GM18951 (cell line): ENCODE data around the gene TMTC3.
"Not testable (repeated sequence)": the region's sequence is repeated elsewhere in the genome, so short reads cannot be mapped to it uniquely, and the experiment has no call there.

Source experiments
- POLR2A ChIP-seq: IDR thresholded peaks from 4 replicates; pipeline ENCODE4 v1.6.1; 2011; ENCODE audit warnings: mild to moderate bottlenecking; ENCODE audit not compliant: insufficient read length, insufficient read depth; ENCODE audit errors: extremely low read depth
- in situ Hi-C: fragments of 300-500 bp; cut with MboI; formaldehyde crosslinking; loops from one replicate; pipeline ENCODE4 v1.12.0; 2022; ENCODE audit warnings: low sequenced_read_pairs, mixed read lengths, inconsistent platforms; ENCODE audit not compliant: unreplicated experiment

TMTC3 gene

DNA sequence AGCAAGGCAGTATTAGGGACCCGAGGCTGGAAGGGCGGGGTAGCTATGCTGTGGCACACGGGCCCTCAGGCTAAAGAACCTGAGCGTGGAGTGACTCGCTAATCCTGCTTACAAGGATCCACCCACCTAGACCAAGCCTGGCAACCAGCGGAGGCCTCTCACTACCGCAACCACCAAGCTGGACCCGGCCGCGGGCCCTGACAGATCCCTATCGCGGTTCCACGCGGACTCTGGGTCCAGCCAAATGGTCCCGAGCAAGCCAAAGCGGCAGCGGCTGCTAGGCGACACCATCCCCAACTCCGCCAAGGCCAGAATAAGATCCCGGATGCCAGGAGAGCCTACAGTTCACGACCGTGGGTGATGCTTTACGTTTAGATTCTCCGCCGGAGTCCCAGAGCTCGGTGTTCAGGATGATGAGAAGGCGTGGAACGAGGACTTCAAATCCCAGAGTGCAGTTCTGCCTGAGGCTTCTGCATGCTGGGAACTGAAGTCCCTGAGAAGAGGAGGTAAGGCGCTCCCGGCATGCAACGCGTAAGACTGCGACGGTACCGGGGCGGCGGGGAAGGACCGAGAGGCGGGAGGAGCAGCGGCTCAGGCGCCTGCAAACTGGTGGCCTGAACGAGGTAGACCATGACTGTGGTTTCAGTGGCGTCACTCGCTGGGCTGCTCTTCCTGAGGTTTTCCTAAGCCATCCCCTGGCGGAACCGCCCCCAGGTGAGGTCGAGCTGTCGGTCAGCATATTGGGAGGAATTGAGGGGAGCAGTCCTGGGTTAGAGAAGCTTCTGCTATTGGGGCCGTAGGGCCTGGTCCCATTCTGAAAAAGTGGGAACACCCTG, at the start of gene TMTC3, which contains the start of gene CEP290:
TSS of gene TMTC3 (plus strand) at position 534 of the 836 bp plus-strand sequence. CDS start 6,009 bp downstream, outside the sequence.
TSS of gene CEP290 (minus strand) at position 315 of the 836 bp plus-strand sequence. CDS start 781 bp downstream, outside the sequence.
- in situ Hi-C loops = no loop called here

DNA sequence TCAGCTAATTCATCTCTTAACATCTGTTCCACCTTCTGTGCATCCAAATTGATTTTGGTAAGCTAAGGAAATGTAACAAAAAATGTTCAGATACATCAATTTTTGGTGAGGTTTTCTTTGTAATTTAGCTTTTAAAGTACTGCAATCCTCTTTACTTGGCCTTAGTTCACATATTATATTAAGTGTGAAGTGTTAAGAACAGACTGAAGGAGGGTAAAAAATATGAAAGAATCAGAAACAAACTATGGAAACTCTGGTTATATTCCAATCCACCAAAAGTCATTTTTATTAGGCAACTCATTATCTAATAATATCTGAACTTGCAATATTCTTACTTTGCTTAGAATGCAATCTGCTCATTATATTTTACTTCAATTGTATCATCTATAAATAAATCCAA, 49.3 kb upstream of the TMTC3 start:
- TF ChIP-seq POLR2A = no peak

More for the DNA sequence above, at the start of gene TMTC3, which contains the start of gene CEP290:
- TF ChIP-seq POLR2A = peak; percentile 70

DNA sequence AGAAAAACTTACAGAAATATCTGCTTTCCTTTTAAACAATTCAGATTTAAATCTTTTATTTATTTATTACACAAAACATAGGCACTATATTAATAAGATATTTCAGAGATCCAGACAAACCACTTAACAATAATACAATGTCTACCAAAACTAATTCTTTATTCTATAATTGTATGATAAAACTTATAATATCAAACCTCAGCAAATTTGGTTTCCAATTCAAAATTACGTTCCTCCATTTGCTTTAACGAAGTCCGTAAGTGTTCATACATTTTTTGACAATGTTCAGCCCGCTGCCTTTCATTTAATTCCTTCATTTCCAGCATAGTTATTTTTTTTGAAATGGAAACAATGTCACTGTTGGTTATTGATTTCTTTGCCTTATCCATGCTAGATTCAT, 48.5 kb upstream of the TMTC3 start:
- no peak for TF ChIP-seq POLR2A
- in situ Hi-C loops = no loop called here

More for the DNA sequence above, 49.3 kb upstream of the TMTC3 start:
- in situ Hi-C loops = no loop called here

DNA sequence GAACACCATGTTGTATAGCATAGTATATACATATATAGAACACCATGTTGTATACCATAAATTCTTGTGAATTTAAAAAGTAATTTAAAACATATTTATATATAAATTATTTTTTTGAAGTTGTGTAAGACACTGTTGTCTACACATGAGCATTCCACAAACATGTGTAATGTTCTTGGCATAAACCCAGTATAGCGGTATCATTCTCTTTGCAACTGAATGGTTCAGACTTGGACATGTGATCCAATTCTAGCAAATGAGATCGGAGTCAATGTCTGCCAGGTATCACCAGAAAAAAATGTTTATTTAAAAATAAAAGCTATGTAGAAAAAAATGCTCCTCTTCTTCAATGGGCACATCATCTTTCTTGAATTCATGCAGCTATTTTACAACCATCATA, 34.1 kb upstream of the TMTC3 start:
- in situ Hi-C loops = loop anchor here (25.0 kb wide), 1 partner anchor 879 kb away; no protein-coding TSS in a partner anchor
- TF ChIP-seq POLR2A = no peak

DNA sequence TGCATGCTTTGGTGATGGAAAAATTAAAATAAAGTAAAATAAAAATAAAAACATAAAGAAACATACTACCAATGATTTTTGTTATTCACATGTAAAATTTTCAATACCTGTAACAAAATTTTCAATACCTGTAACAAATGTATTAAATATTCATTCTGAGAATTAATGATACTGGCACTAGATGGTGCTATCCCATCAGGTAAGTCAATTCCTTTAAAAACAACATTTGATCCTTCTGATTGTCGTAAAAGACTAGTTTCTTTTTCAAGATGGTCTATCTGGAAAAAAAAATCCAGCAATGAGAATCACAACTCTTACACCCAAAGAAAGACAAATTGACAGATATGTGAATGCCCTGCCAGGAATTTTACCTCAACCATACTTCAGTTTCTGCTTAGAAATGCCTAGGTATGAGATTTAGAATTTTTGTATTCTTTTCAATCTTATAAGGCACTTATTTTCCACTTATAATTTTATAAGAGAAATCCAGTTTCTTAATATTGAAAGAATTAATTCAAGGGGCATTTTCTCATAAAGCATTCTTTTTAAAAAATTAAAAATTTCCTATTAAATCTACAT, 30.9 kb upstream of the TMTC3 start:
- TF ChIP-seq POLR2A = no peak
- in situ Hi-C loops = loop anchor here (25.0 kb wide), 1 partner anchor 876 kb away; no protein-coding TSS in a partner anchor

DNA sequence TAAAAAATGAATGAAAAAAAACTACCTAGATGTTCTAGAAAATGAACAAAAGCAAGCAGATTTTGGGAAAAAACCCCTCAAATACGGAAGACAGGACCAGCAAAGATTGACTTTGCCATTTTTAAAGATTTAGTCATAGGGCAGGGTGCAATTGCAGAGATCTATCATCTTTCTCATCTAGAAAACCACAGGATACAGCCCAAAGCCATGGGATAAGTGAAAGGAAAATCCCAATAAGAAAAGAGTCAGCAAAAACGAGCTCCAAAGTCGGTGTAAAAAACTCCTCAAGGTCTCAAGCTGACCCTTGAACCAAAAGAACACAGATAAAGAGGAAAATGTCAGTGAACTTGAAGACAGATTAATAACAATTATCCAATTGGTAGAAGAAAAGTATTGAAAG, 28.2 kb upstream of the TMTC3 start:
- in situ Hi-C loops = loop anchor here (25.0 kb wide), 1 partner anchor 873 kb away; no protein-coding TSS in a partner anchor

DNA sequence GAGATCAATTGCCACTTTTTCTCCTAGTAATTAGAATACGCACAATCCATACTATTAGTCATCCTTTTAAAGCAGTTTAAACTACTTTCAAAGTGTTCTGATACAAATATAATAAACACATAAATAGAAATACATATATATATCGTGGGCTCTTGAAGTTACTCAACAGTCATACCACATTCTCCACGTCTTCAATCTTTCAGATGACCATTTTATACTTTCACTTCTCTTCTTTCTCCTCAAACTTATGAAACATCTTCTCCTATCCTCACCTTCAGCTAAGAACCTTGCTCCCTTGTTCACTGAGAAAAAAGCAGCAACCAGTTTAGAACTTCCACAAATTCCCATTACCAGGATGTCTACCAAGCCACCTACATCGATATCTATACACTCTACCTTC, 19.4 kb upstream of the TMTC3 start:
- TF ChIP-seq POLR2A = no peak
- in situ Hi-C loops = loop anchor here (25.0 kb wide), 1 partner anchor 865 kb away; no protein-coding TSS in a partner anchor

More for the DNA sequence above, 28.2 kb upstream of the TMTC3 start:
- no peak for TF ChIP-seq POLR2A

DNA sequence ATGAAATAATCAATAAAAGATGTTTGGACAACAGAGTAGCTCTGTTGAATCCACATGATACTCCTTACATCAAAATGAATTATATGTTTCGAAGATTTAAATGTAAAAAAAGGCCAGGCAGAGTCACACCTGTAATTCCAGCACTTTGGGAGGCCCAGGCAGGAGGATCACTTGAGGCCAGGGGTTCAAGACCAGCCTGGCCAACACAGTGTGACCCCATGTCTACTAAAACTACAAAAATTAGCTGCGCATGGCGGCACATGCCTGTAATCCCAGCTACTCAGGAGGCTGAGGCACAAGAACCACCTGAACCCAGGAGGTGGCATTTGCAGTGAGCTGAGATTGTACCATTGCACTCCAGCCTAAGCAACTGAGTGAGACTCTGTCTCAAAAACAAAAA, 15.0 kb upstream of the TMTC3 start:
- in situ Hi-C loops = no loop called here
- no peak for TF ChIP-seq POLR2A

DNA sequence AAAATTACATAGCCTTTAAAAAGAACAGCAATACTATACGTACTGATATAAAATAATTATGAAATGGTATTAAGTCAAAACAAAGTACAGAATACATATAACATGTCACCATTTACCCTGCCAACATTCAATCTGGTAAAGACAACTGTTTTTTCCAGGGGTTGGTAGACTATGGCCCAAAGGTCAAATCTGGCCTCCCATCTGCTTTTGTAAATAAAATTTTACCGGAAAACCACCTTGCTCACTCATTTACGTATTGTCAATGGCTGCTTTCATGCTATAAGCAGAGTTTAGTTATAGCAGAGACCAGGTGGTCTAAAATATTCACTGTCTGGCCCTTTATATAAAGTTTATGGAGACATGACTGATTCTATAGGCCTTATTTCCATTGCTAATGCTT, 14.3 kb upstream of the TMTC3 start:
- in situ Hi-C loops = no loop called here

DNA sequence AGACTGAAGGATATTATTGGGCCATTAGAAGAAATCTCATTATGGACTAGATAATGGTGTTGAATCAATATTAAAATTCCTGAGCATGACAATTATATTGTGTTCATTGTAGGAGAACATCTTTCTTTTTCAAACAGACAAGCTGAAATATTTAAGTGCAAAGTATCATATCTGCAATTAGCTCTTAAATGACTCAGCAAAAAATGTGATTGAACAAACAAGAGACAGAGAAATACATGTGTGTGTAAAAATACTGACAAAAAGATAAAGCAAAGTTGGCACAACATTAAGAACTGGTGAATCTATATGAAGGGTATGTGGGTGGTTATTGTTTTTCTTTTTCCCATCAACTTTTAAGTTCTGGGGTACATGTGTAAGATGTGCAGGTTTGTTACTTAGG, 9.7 kb upstream of the TMTC3 start:
- in situ Hi-C loops = no loop called here

More for the DNA sequence above, 14.3 kb upstream of the TMTC3 start:
- TF ChIP-seq POLR2A = no peak

DNA sequence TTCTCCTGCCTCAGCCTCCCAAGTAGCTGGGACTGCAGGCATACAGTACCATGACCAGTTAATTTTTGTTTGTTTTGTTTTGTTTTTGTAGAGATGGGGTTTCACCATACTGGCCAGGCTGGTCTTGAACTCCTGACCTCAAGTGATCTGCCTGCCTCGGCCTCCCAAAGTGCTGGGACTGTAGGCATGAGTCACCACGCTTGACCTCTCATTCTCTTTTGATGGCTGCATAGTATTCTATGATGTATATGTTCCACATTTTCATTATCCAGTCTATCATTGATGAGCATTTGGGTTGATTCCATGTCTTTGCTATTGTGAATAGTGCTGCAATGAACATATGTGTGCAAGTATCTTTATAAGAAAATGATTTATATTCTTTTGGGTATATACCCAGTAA, 8.9 kb upstream of the TMTC3 start:
- in situ Hi-C loops = not testable (repeated sequence)

More for the DNA sequence above, 9.7 kb upstream of the TMTC3 start:
- TF ChIP-seq POLR2A = no peak

DNA sequence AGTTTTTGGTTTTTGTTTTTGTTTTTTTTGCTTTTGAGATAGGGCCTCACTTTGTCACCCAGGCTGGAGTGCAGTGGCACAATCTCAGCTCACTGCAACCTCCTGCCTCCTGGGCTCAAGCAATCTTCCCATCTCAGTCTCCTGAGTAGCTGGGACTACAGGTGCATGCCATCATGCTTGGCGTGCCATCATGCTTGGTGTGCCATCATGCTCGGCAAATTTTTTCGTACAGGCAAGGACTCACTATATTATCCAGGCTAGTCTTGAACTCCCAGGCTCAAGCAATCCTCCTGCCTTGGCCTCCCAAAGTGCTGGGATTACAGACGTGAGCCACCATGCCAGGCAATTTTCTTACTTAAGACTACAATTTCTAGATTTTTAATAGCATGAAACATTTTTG, 2.4 kb upstream of the TMTC3 start:
- in situ Hi-C loops = not testable (repeated sequence)

DNA sequence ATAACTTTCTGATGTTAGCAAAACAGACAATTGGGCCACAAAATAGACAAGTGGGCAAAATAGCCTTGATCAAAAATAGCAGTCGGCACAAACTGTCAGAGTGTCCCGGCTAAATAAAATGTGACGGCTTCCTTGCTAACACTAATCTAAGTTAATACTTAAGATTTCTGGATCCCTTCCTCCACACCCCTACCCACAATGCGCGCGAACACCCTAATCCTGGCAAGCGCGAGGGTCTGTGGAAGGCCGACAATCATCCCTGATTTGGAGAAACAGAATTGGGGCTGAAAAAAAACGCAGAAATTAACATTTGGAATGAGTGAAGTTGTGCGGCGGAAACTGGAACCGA, 708 bp upstream of the TMTC3 start:
- no peak for TF ChIP-seq POLR2A
- in situ Hi-C loops = no loop called here

DNA sequence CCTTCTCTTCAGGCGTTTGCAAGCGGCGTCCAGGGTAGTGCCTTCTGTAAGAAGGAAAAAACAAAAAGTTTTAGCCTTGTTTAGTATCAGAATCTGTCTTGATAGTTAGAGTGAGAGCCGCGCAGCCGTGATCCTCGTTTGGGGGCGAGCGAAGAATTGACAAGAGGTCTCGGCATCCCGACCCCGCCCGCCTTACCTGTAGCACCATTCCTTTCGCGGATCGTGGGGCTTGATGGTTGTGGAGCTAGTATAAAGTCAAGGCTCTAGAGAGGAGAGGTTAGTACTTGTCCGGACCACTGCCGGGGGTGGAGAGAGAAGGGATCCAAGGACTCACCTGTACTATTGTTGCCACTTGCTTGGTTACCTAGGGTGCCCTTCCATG, 494 bp downstream of the TMTC3 start:
- in situ Hi-C loops = no loop called here
- TF ChIP-seq POLR2A = no peak
